ENCODE data around the gene P3H4. TPM values are rescaled to one million over a fixed set of nuclear protein-coding genes. Genes with fewer than 3 reads are reported as not detected.

Gene P3H4
- total and polyA plus RNA-seq, 10 of the 15 experiments (the other 5 are each of a cell fraction or from before 2014, with no cell fraction given), result 0.32 to 1.1 (median 0.64) TPM; not detected in 1

DNA sequence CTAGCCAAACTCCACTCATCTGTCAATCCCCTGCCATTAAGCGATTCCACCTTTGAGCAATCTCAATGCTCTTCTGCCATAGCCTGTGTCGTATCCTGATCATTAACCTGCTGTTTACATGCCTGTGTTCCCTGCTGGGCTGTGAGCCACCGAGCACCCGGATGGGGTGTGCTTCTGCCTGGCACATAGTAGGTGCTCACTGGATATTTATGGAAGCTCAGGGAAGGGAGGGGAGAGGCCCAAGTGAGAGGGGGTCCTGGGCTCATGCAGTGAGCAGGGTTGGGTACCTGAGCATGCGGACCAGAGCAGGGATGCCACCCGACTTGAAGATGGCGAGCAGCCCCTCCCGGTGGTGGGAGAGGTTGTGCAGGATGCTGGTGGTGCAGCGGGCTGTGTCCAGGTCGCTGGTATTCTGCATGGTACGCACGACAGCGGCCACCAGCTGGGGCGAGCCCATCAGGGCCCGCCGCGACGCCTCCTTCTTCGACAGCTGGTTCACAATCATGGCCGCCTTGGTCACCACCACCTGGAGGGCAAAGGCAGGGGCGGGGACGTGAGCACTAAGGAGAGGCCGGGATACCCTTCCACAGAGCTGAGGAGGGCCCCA is 43.0 kb downstream of the P3H4 start:
- no peak for DNase-seq (ENCODE audit: low read depth, low spot score)
- SMC1A ChIA-PET (ENCODE audit: uncharacterized antibody, unreplicated experiment), result no interaction called here
- no peak overlapping the region for H3K4me2 ChIP-seq (ENCODE audit: control insufficient read depth, insufficient read depth)
- H3K27ac ChIP-seq (ENCODE audit: control insufficient read depth, insufficient read depth), result no peak overlapping the region
- intact Hi-C loops (cut with micrococcal nuclease; ENCODE audit: unreplicated experiment) (no loop called here), in situ Hi-C loops (cut with MboI) (no loop called here)
- H3K27me3 ChIP-seq (replicated peaks in 1 of 2; ENCODE audit: control insufficient read depth in 2 of 2, insufficient read depth in 2 of 2, low read length in 1 of 2), result no peaks in the 10 kb centered on the region; a peak in 1 of 4 replicates
- WGBS (ENCODE audit: insufficient coverage, insufficient replicate concordance, low lambda C conversion rate, missing lambda C conversion rate), result 54% methylated on average over 23 of the region's 23 CpGs
- FAIRE-seq, result no peak
- TF ChIP-seq NRF1 (conservative IDR thresholded peaks at IDR 0.05; ENCODE audit: low read depth, low read length) (no peak), HCFC1 (IDR thresholded peaks at IDR 0.05; ENCODE audit: low read length) (no peak)
- POLR2A ChIA-PET, result interaction anchor here (0.6 kb wide), 1 partner anchor 275 kb away, joined by 4 read pairs; no protein-coding TSS in a partner anchor
- H3K36me3 ChIP-seq (ENCODE audit: control insufficient read depth in 2 of 2, insufficient read depth in 2 of 2, low read length in 1 of 2), result peaks cover 0 to 3% of the 10 kb centered on the region in 2 experiments; a peak in 2 of 4 replicates
- no peaks in the 10 kb centered on the region for H4K20me1 ChIP-seq (ENCODE audit: control insufficient read depth, insufficient read depth)
- CTCF ChIA-PET, result interaction anchor here (0.6 kb wide), 1 partner anchor 195 kb away, joined by 3 read pairs; no protein-coding TSS in a partner anchor
- RAD21 ChIA-PET (ENCODE audit: unreplicated experiment), result interaction anchor here (1.5 kb wide), 1 partner anchor 33 kb away, joined by 4 read pairs; no protein-coding TSS in a partner anchor
- H3K79me2 ChIP-seq (ENCODE audit: control insufficient read depth, insufficient read depth, low read length), result peaks cover 4% of the 10 kb centered on the region
- no peak overlapping the region for H3K4me3 ChIP-seq
- H2AFZ ChIP-seq (ENCODE audit: control insufficient read depth, low read depth, low read length), result no peak overlapping the region
- H3K4me1 ChIP-seq (ENCODE audit: control insufficient read depth, insufficient read depth, low read length), result no peaks in the 10 kb centered on the region
- H3K9me3 ChIP-seq (replicated peaks; ENCODE audit: control insufficient read depth, insufficient read depth, low read length), result no peaks in the 10 kb centered on the region
- ATAC-seq, result no peak
- no TSS peak for BruUV-seq (replicated peaks)
- no peak overlapping the region for H3K9ac ChIP-seq (ENCODE audit: control insufficient read depth, insufficient read depth, low read length)

DNA sequence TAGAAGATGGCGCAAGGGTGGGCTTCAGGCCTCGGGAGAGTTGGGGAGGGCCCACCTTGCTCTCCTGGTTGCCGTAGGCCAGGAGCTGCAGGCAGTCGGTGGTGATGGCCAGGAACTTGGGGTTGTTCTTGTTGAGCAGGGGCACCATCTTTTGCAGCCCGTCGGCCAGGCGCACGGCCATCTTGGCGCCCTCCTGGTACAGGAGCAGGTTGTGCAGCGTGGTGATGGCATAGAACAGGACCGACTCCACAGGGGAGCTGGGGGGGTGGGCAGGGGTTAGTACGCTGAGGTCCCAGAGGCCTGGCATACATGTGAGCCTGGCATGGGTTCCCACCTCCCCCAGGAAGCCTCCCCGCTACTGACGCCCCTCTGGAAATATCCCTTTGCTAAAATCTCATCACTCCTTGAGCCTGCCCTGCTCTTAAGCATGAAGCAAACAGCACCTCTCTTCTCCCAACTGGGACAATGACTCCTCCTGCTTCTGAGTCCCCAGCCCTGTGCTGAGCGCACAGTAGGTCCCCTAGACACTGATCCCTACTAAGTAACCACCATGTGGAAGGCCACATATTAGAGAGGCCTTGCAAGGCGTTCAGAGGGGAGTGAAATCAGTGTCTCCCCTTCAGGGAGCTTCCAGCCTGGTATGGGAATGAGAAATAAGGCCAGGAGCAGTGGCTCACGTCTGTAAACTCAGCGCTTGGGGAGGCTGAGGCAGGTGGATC is 44.3 kb downstream of the P3H4 start:
- no peak for ATAC-seq
- CTCF ChIA-PET, result no interaction called here
- WGBS (ENCODE audit: insufficient coverage, insufficient replicate concordance, low lambda C conversion rate, missing lambda C conversion rate), result 57% methylated on average over 17 of the region's 18 CpGs

More for the DNA sequence above, 44.3 kb downstream of the P3H4 start:
- no peaks in the 10 kb centered on the region for H3K4me1 ChIP-seq (ENCODE audit: control insufficient read depth, insufficient read depth, low read length)
- no peak overlapping the region for H3K9ac ChIP-seq (ENCODE audit: control insufficient read depth, insufficient read depth, low read length)
- H2AFZ ChIP-seq (ENCODE audit: control insufficient read depth, low read depth, low read length), result no peak overlapping the region
- intact Hi-C loops (cut with micrococcal nuclease; ENCODE audit: unreplicated experiment) (no loop called here), in situ Hi-C loops (cut with MboI) (no loop called here)
- no peak for FAIRE-seq
- no peaks in the 10 kb centered on the region for H3K9me3 ChIP-seq (replicated peaks; ENCODE audit: control insufficient read depth, insufficient read depth, low read length)
- H3K79me2 ChIP-seq (ENCODE audit: control insufficient read depth, insufficient read depth, low read length), result peaks cover 4% of the 10 kb centered on the region
- H3K4me3 ChIP-seq, result no peak overlapping the region
- DNase-seq (ENCODE audit: low read depth, low spot score), result no peak
- H4K20me1 ChIP-seq (ENCODE audit: control insufficient read depth, insufficient read depth), result no peaks in the 10 kb centered on the region
- SMC1A ChIA-PET (ENCODE audit: uncharacterized antibody, unreplicated experiment), result no interaction called here
- peaks cover 0 to 10% of the 10 kb centered on the region in 2 experiments; a peak in 2 of 4 replicates for H3K36me3 ChIP-seq (ENCODE audit: control insufficient read depth in 2 of 2, insufficient read depth in 2 of 2, low read length in 1 of 2)
- H3K27ac ChIP-seq (ENCODE audit: control insufficient read depth, insufficient read depth), result no peak overlapping the region
- peak; percentile 66; the same call in 1 of the 2 replicates for TF ChIP-seq DPF2 (IDR thresholded peaks at IDR 0.05)
- TF ChIP-seq CREM (IDR thresholded peaks at IDR 0.05; ENCODE audit: low read depth), result no peak
- no peak for TF ChIP-seq NRF1 (conservative IDR thresholded peaks at IDR 0.05; ENCODE audit: low read depth, low read length)
- RAD21 ChIA-PET (ENCODE audit: unreplicated experiment), result no interaction called here
- POLR2A ChIA-PET, result no interaction called here
- H3K27me3 ChIP-seq (replicated peaks in 1 of 2; ENCODE audit: control insufficient read depth in 2 of 2, insufficient read depth in 2 of 2, low read length in 1 of 2), result no peaks in the 10 kb centered on the region; a peak in 1 of 4 replicates
- no TSS peak for BruUV-seq (replicated peaks)
- no peak overlapping the region for H3K4me2 ChIP-seq (ENCODE audit: control insufficient read depth, insufficient read depth)

Data from GM12878 (cell line).